Fibroblast of skin of back (primary cell): ENCODE data around the gene TLX1.
A peak's percentile ranks its signal among the peaks of the same experiment; 100 is the strongest.
"Not testable (repeated sequence)": the region's sequence is repeated elsewhere in the genome, so short reads cannot be mapped to it uniquely, and the experiment has no call there.

Source experiments
- DNase-seq: peaks from one replicate; pipeline ENCODE4 v3.0.0-alpha.2; 2013

The TLX1 gene

DNA sequence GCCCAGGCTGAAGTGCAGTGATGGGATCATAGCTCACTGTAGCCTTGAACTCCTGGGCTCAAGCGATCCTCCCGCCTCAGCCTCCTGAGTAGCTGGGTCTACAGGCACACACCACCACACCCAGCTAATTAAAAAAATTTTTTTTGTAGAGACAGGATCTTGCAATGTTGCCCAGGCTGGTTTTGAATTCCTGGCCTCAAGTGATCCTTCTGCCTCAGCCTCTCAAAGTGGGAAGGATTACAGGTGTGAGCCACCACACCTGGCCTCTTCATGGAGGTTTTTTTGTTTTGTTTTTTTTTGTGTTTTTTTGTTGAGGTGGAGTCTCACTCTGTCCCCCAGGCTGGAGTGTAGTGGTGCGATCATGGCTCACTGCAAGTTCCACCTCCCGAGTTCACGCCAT, 23.4 kb downstream of the TLX1 start:
- not testable (repeated sequence) for DNase-seq

DNA sequence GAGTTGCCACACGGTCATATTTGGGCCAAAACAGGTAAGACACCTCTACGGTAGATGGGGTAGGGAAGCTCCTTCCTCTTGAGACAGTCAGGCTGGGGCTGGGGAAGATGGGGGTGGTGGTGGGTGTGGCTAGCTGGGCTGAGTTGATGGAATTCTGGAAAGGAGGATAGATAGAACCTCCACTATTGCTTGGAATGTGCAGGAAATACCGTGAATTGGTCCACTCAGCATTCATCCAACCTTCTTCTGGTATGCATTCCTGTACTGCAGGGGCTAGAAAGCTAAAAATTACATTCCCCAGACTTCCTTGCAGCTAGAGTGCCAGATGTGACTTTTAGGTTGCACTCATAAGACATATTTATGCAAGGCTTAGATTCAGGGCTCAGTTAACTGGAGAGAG, 24.8 kb downstream of the TLX1 start:
- peak; percentile 32 for DNase-seq

DNA sequence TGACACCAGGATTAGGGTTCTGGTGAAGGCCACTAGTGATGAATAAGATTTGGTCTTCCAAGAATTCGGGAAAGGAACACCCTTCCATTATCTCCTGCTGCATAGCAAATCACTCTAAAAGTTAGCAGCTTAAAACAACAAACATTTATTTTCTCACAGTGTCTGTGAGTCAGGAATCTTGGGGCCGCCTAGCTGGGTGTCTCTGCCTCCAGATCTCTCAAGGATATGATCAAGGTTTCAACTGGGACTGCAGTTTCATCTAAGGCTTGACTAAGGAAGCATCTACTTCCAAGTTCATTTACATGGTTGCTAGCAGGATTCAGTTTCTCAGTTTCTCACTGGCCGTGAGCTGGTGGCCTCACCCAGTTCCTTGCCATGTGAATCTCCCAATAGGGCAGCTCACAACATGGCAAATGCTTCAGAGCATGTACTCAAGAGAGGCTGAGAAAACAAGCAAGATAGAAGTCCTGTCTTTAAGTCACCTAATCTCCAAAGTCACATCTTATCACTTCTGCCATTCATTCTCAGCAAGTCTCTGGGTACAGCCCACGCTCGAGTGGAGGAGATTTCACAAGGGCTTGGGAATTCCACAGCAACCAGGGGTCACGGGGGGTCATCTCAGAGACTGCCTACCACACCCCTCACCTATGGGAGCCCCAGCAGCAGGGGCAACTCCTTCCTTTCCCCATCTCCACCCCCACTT, 26.8 kb downstream of the TLX1 start:
- DNase-seq: no peak

DNA sequence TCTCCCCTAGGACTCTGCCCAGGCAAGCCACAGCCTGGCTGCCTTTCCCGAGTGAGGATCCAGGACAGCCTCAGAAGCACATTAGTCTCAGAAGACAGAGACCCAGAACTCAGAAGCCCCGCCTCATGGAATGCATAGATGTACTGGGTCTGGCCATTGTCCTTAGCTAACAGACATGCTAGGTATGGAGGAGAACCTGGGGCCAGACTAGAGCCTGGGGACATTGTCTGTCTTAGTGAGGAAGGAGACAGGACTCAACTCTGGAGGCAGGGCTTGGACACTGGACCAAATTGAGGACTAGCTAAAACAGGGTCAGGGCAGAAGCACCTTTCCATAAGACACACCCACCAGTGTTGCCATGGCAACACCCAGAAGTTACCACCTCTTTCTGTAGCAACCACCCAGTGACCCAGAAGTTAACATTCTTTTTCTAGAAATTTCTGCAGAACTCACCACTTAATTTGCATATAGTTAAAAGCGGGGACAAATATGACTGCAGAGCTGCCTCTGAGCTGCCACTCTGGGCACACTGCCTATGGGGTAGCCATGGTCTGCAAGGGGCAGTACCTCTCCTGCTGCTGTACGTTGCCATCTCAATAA, 27.5 kb downstream of the TLX1 start:
- DNase-seq: no peak

DNA sequence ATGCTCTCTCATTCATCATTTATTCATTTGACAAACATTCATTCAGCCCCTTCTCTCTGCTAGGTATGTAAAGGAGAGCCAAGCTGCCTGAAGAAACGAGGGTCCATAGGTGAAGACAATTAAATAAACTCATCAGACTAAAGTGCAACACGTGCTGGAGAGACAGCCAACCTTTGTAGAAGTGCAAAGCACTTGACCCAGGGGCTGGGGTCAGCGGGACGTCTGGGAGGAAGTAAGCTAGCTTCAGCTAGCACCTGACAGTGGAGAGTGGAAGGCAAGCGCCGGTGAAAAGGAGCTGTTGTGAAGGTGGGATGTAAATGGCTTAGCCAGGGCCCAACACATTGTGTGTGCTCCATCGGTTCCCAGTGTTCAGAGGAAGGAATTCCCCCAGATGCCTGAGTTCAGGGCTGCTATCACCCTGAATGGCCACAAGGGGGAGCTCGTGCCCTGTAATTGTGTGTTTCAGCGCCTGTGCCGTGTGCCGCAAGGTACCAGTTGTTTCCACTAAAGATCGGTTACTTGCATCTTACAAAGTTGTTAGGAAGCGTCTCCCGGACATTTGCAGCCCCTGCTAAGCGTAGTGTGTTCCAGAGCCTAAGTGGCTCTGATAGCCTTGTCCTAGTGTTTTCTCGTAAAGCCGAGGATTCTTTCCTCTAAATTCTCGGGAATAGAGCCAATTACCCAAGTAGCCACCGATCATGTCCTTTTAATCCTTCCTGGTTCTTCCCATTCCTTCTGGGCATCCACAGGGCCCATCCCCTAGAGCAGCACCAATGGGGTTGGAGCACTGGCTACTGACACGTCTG, 30.6 kb downstream of the TLX1 start:
- DNase-seq: peak; percentile 66

DNA sequence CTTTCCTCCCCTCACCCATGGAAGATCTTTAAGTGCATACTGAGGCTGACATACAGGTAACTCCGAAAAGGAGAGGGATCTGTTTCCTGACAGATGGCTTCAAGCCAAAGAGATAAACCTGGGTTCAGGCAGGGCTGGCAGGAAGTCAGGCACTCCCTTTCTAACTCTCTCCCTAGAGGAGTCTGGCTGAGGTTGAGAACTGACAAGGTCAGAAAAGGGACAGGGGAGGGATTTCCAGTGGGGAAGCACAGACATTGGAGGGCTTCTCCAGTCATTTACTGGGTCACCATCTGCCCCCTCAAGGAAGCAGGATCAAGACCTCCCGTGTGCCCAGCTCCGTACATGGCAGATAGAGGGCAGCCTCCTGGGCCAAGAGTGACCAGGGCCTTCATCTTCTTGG, 31.6 kb downstream of the TLX1 start:
- DNase-seq: no peak

DNA sequence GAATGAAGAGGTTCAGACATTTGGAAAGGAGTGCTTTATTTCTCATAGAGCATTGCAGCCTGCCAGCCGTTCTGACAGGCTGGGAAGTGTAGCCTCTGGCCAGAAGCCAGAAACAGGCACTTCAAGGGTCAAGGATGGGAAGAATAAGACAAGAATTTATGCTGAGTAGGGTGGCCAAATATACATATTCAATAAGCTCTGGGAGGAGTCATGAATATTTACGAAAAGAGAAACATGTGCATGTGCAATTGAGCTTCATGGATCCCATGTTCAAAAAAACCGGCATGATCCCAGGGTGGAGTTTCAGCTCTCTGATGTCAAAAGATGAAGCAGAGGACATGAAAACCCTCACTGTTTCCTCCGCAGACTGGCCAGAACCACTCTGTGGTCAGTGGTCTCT, 32.9 kb downstream of the TLX1 start:
- DNase-seq: no peak

DNA sequence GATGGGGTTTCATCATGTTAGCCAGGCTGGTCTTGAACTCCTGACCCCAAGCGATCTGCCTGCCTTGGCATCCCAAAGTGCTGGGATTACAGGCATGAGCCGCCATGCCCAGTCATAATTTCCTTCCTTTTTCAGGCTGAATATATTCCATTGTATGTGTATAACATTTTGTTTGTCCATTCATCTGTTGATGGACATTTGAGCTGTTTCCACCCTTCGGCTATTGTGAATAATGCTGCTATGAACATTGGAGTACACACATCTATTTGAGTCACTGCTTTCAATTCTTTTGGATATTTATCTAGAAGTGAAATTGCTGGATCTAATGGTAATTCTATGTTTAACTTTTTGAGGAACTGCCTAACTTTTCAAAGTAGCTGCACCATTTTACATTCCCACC, 34.6 kb downstream of the TLX1 start:
- no peak for DNase-seq

DNA sequence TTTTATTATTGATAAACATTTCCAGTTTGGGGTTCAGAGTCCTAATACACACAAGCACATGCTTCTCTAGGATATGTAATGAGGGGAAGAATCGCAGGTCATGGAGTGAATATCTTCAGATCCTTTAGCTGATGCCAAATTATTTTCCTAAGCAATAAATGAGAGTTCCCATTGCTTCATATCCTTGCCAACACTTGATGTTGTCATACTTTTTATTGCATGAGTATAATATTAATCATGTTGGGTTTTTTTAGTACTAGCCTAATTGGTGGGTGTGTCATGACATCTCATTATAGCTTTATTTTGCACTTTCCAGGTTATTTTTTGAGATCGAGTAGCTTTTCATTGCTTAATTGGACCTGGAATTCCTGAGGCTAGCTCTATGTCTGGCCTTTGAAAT, 35.3 kb downstream of the TLX1 start:
- DNase-seq: no peak

DNA sequence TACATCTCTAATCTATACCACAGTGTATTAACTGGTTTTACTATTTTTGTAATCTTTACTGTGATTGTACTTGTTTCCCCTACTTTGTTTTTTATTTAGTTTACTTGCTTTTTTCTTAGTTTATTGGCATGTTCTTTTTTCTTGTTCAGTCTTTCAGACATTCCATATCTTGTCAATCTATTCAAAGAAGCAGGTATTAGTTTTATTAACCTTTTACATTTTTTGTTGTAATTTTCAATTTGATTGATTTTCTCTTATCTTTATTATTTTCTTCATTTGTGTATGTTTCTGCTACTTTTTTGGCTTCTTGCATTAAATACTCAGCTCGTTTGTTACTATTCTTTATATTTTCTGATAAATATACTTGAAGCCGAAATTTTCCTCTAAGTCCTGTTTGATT, 41.6 kb downstream of the TLX1 start:
- no peak for DNase-seq

DNA sequence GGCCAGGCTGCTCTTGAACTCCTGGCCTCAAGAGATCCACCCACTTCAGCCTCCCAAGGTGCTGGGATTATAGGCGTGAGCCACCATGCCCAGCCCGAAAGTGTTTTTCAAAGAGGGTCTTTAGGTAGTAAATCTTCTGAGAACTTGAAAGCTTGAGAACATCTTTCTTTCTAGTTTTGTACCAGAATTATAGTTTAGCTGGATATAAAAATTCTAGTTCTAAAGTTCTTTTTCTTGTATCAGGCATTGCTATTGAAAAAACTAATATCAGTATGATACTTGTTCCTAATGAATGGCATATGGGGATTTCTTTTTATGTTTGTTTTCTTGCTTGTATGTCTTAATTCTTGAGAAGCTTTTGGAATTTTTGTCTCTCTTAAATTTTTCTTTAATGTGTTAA, 43.2 kb downstream of the TLX1 start:
- DNase-seq: no peak

DNA sequence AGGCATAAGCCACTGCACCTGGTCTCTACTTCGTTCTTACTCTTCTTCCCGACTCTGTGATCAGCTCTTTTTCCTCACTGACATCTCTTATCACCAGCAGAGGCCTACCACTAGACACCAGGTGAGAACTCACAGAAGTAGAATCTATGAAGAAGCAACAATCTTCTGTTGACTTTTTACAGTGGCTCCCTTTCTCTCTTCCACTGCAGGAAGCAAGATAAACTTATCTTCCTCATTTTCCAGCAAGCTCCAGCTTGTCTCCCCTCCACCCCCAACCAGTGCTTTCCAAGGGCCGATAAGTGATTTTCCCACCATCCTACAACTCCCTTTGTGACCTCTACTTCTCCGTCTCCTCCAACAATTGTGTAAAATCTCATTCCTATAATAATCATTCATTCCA, 45.5 kb downstream of the TLX1 start:
- DNase-seq: no peak

DNA sequence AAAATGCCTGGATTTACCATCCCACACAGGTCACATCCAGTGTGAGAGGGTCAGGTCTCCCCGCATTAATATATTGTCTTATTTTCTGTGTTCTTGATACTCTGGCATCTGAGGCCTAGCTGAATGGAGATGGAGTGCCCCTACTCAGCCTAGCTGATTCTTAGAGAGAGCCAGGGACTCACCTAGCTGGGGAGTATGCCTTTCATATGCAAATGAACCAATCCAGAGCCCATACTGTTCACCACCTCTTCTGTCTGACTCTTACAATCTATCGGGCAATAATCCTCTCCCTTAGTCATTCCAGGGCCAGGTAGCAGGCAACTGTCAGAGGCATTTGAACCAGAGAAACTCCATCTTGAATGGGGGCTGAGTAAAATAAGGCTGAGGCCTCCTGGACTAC, 51.8 kb downstream of the TLX1 start:
- DNase-seq: no peak

DNA sequence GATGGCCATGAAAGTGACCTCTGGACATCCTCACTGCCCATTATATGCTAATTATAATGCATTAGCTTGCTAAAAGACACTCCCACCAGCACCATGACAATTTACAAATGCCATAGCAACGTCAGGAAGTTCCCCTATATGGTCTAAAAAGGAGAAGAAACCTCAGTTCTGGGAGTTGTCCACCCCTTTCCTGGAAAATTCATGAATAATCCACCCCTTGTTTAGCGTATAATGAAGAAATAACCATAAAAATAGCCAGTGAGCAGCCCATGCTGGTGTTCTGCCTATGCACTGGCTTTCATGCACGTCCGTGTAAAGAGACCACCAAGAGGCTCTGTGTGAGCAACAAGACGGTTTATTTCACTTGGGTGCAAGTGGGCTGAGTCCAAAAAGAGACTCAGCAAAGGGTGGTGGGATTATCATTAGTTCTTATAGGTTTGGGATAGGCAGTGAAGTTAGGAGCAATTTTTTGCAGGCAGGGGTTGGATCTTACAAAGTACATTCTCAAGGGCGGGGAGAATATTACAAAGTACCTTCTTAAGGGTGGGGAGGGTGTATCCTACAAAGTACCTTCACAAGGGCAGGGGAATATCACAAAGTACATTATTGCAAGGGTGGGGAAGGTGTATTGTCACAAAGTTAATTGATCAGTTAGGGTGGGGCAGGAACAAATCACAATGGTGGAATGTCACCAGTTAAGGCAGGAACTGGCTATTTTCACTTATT, 52.5 kb downstream of the TLX1 start:
- no peak for DNase-seq
